Testis (tissue), 3 donors: Measurements from ENCODE around the gene SAMM50. TPM values are rescaled to one million over a fixed set of nuclear protein-coding genes. Genes with fewer than 3 reads are reported as not detected.

Experiments
- DNase-seq: peaks from one replicate; pipeline ENCODE4 v3.0.0-alpha.2; 2019
- H3K27ac ChIP-seq, 2 donors: fragments of 200-600 bp; sonication (generic); one replicate each; pipeline ENCODE4 v1.5.1; 2019
- H3K27me3 ChIP-seq: fragments of 200-600 bp; sonication (generic); one replicate; pipeline ENCODE4 v1.5.1; 2019
- H3K36me3 ChIP-seq: fragments of 200-600 bp; sonication (generic); one replicate; pipeline ENCODE4 v1.5.1; 2017; ENCODE audit warnings: low read depth; ENCODE audit errors: missing control alignments
- H3K4me1 ChIP-seq: fragments of 200-600 bp; sonication (generic); one replicate; pipeline ENCODE4 v1.5.1; 2019
- H3K4me3 ChIP-seq, 2 donors: fragments of 200-600 bp; sonication (generic); one replicate each; pipeline ENCODE4 v1.5.1; 2017 to 2019
- H3K9me3 ChIP-seq: fragments of 200-600 bp; sonication (generic); one replicate; pipeline ENCODE4 v1.5.1; 2017
- POLR2A ChIP-seq: fragments of 450-650 bp; IDR thresholded peaks from one replicate; pipeline ENCODE4 v1.6.1; 2017; ENCODE audit warnings: antibody characterized with exemption, mild to moderate bottlenecking, moderate library complexity
- WGBS, 2 donors: methylation state at CpG; one replicate each; pipeline ENCODE4 v1.1.5; 2018; 5-methylcytosine and 5-hydroxymethylcytosine counted together
- intact Hi-C: fragments of 100-400 bp; cut with DNase I; formaldehyde crosslinking; loops from one replicate; pipeline ENCODE4 v1.15.1; 2023; ENCODE audit warnings: low total_unique reads
- polyA plus RNA-seq: library from polyadenylated mRNA; stranded (reverse); fragments of 350-450 nt; fragmentation: Illumina TruSeq; extraction: RNeasy Lipid Tissue Mini Kit (QIAGEN cat#74804); gene quantifications from one replicate; pipeline ENCODE4 v1.2.3, GENCODE V29; 2014; ENCODE audit warnings: low read depth, low replicate concordance; ENCODE audit not compliant: insufficient read depth
- total RNA-seq, 2 donors: library from RNA; depleted of rRNA; stranded (reverse); fragments of >200 nt; gene quantifications; one replicate each; pipeline ENCODE4 v1.2.3, GENCODE V29; 2016
- TF ChIP-seq, protein P1 (sequence below), 3 experiments: fragments of 450-650 bp in 2 of 3; fragments of 200-600 bp in 1 of 3; sonication (generic) in 1 of 3; IDR thresholded peaks; one replicate each; pipeline ENCODE4 v1.5.1; 2016 to 2019; ENCODE audit warnings: antibody characterized with exemption in 3 of 3, mild to moderate bottlenecking in 2 of 3, moderate library complexity in 1 of 3

Gene SAMM50
- total and polyA plus RNA-seq, 3 donors from 2014 or later = 41.5 to 71.1 (median 50.3) TPM

DNA sequence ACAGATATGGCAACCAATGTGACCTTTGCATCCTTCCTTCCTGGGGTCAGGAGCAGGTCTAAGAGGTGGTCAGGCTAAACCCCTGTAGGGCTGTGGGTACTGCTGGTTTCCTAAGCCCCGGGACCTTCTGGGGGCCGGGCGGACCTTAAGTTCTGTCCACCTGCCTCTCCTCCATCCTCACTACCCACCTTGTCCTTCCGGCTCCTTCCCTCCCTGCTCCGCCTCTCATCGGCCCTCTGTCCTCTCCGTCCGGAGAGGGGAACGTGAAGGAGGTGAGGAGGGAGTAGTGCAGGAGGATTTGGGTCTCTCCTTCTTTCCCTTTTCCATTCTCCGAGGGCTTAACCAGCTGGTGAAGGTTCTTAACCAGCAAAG, 40.5 kb downstream of the SAMM50 start:
- H3K4me3 ChIP-seq = peak overlapping the region; percentile 33 to 53
- H3K27ac ChIP-seq = no peak overlapping the region
- intact Hi-C loops = loop anchor here (5.0 kb wide), 1 partner anchor 87 kb away; no protein-coding TSS in a partner anchor
- TF ChIP-seq, protein P1, sequence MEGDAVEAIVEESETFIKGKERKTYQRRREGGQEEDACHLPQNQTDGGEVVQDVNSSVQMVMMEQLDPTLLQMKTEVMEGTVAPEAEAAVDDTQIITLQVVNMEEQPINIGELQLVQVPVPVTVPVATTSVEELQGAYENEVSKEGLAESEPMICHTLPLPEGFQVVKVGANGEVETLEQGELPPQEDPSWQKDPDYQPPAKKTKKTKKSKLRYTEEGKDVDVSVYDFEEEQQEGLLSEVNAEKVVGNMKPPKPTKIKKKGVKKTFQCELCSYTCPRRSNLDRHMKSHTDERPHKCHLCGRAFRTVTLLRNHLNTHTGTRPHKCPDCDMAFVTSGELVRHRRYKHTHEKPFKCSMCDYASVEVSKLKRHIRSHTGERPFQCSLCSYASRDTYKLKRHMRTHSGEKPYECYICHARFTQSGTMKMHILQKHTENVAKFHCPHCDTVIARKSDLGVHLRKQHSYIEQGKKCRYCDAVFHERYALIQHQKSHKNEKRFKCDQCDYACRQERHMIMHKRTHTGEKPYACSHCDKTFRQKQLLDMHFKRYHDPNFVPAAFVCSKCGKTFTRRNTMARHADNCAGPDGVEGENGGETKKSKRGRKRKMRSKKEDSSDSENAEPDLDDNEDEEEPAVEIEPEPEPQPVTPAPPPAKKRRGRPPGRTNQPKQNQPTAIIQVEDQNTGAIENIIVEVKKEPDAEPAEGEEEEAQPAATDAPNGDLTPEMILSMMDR (IDR thresholded peaks at IDR 0.05) = no peak
- no peak for TF ChIP-seq POLR2A
- H3K27me3 ChIP-seq = no peaks in the 10 kb centered on the region
- WGBS, 2 donors = 53 to 76% methylated on average over 10 of the region's 10 CpGs
- H3K4me1 ChIP-seq = peaks cover 6% of the 10 kb centered on the region
- H3K36me3 ChIP-seq = no peaks in the 10 kb centered on the region
- DNase-seq = no peak
- H3K9me3 ChIP-seq = no peaks in the 10 kb centered on the region

DNA sequence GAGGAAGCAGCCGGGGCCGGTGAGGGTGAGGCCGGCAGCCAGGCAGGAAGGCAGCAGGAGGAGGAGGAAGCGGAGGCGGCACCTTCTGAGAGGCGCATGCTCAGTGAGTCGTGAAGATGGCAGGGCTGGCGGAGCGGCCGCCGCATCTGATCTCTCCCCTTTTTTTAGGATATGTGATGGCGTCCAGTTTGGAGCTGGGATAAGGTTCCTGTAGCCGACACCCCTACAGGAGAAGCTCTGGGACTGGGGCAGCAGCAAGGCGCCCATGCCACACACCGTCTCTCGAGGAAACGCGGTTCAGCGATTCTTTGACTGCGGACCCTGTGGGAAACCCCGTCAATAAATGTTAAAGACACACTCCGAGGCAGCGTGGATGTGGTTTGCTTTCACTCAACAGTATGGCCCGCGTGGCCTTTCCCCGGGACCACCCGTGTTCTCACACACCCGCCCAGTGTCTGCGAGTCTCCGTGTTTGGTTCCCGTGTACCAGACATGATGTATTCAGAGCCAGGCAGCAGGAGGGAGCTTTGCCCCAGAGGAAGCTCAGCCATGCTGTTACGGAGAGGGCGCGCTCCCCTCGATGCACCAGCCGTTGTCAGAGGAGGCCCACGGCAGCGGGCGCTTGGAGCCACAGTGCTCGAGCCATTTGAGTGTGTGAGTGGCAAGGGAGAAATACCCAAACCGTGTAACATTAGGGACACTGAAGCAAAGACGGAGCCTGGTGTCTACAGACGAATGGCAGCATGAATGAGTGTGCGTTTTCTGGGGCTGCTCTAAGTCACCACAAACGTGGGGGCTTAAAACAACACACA, 41.1 kb downstream of the SAMM50 start:
- peak; percentile 71 for DNase-seq
- H3K36me3 ChIP-seq = no peaks in the 10 kb centered on the region

DNA sequence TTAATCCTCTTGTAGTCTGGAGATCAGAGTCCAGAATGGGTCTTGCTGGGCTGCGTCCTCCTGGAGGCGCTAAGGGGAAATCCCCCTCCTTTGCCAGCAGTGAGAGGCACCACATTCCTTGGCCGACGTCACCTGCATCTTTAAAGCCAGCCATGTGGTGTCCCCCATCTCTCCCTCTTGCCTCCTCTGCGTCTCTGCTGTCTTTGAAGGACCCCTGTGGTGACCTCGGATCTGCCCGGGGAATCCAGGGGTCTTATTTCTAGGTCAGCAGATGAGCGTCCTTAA, 41.7 kb downstream of the SAMM50 start:
- Histone ChIP-seq H3K27ac (no peak overlapping the region), H3K36me3 (no peaks in the 10 kb centered on the region), H3K4me3 (no peak overlapping the region), H3K9me3 (no peaks in the 10 kb centered on the region), H3K27me3 (no peaks in the 10 kb centered on the region), H3K4me1 (peaks cover 7% of the 10 kb centered on the region)
- 74 to 77% methylated on average over 8 of the region's 8 CpGs for WGBS, 2 donors
- TF ChIP-seq, protein P1 (IDR thresholded peaks at IDR 0.05) = no peak
- intact Hi-C loops = loop anchor here (5.0 kb wide), 1 partner anchor 85 kb away; no protein-coding TSS in a partner anchor
- no peak for DNase-seq

More for the DNA sequence above, 41.1 kb downstream of the SAMM50 start:
- 65 to 72% methylated on average over 40 to 45 of the region's 45 CpGs for WGBS, 2 donors
- peak overlapping the region; percentile 33 to 53 for H3K4me3 ChIP-seq
- peaks cover 6% of the 10 kb centered on the region for H3K4me1 ChIP-seq
- no peaks in the 10 kb centered on the region for H3K9me3 ChIP-seq
- H3K27ac ChIP-seq = no peak overlapping the region
- intact Hi-C loops = loop anchor here (5.0 kb wide), 1 partner anchor 86 kb away; no protein-coding TSS in a partner anchor
- TF ChIP-seq, protein P1 (IDR thresholded peaks at IDR 0.05) = no peak
- TF ChIP-seq POLR2A = no peak
- no peaks in the 10 kb centered on the region for H3K27me3 ChIP-seq

DNA sequence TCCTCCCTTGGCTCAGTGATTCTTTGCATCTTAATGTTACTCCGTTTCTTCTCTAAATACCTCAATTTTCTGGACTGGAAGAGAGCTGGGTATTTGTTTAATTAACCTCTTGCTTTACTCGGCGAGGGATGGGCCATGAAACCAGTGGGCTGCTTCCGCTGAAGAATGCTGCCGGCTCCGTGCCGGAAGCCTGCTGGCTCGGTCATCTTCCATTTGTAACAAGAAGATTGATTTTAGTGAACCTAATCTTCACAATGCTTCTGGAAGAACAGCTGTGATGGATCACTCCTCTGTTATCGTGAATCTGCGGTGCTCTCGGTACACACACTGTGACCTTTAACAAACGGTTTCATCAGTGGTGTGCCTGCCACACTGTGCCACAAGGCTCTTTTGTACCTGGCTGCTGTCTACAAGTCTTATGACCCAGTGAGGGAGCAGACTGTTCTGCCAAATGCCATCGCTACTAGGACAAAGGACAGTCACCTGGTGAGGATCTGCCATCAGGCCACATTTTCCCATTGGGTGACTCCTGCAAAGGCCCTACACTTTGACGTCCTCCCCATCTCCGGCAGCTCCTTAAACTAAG, 43.5 kb downstream of the SAMM50 start:
- 85 to 89% methylated on average over 15 of the region's 15 CpGs for whole genome bisulfite sequencing, 2 donors
- H3K27me3 ChIP-seq = no peaks in the 10 kb centered on the region
- no peak overlapping the region for H3K27ac ChIP-seq
- no peaks in the 10 kb centered on the region for H3K9me3 ChIP-seq
- no peaks in the 10 kb centered on the region for H3K36me3 ChIP-seq
- no peak overlapping the region for H3K4me3 ChIP-seq
- intact Hi-C loops = loop anchor here (5.0 kb wide), 1 partner anchor 84 kb away; no protein-coding TSS in a partner anchor
- no peak for TF ChIP-seq POLR2A
- TF ChIP-seq, protein P1 (IDR thresholded peaks at IDR 0.05) = no peak
- DNase-seq = no peak
- H3K4me1 ChIP-seq = peaks cover 22% of the 10 kb centered on the region
